Colon (tissue), 2 donors: ENCODE data around the gene PEAR1.

Source experiments
- FAIRE-seq: peaks from 2 replicates; lab custom pipeline; 2012; peaks lifted over from hg19 to GRCh38; lab: Jason Lieb, UNC
- donor health status: control.
- donor health status: control.

PEAR1 gene, protein sequence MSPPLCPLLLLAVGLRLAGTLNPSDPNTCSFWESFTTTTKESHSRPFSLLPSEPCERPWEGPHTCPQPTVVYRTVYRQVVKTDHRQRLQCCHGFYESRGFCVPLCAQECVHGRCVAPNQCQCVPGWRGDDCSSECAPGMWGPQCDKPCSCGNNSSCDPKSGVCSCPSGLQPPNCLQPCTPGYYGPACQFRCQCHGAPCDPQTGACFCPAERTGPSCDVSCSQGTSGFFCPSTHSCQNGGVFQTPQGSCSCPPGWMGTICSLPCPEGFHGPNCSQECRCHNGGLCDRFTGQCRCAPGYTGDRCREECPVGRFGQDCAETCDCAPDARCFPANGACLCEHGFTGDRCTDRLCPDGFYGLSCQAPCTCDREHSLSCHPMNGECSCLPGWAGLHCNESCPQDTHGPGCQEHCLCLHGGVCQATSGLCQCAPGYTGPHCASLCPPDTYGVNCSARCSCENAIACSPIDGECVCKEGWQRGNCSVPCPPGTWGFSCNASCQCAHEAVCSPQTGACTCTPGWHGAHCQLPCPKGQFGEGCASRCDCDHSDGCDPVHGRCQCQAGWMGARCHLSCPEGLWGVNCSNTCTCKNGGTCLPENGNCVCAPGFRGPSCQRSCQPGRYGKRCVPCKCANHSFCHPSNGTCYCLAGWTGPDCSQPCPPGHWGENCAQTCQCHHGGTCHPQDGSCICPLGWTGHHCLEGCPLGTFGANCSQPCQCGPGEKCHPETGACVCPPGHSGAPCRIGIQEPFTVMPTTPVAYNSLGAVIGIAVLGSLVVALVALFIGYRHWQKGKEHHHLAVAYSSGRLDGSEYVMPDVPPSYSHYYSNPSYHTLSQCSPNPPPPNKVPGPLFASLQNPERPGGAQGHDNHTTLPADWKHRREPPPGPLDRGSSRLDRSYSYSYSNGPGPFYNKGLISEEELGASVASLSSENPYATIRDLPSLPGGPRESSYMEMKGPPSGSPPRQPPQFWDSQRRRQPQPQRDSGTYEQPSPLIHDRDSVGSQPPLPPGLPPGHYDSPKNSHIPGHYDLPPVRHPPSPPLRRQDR

GRCh38 chr1:156893048-156893953 is at the start of gene PEAR1:
TSS of gene PEAR1 (plus strand) at chr1:156893718. CDS start at chr1:156903927, 10,209 bp downstream.
- no peak for FAIRE-seq

- FAIRE-seq, result no peak
Measured at GRCh38 chr1:156844102-156844501, 49.4 kb upstream of the PEAR1 start.

- FAIRE-seq, result no peak
Measured at GRCh38 chr1:156844638-156845037, 48.9 kb upstream of the PEAR1 start.

DNA sequence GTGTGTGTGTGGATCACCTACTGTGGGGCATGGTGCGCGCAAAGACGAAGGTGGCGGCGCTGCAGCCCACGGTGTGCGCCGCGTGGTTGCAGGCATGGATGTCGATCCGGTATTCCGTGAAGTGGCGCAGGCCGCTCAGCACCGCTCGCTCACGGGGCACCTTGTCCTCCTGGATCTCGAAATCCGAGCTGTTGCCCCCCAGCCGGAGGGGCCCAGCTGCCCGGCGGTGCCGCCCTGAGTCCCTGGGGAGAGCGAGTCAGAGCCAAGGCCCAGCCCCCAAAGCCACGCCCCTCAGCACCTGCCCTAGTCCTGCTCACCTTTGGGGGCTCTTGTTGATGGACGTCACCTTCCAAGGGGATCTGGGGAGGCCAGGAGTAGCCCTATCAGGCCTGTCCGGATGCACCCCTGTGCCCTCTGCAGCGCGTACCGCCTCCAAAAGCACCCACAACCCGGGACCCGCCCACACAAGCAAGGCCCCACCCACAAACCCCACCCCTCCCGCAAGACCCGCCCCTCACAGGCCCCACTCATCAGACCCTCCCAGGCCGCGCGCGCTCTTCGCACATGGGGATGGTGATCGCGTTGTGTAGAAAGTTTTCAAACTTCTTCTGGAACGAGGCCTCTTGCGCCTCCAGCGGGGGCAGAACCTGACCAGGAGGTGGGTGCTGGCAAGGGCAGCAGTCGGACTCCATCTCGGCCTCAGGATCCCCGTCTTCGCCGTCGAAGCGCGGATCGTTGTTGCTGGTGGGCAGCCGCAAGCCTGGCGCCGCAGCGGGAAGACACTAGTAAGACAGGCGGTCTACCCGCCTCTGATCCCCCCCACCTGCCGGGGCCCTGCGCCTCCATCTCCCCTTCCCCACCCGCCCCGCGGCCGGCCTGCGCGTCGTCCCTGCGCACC is 48.2 kb upstream of the PEAR1 start:
- no peak for FAIRE-seq

DNA sequence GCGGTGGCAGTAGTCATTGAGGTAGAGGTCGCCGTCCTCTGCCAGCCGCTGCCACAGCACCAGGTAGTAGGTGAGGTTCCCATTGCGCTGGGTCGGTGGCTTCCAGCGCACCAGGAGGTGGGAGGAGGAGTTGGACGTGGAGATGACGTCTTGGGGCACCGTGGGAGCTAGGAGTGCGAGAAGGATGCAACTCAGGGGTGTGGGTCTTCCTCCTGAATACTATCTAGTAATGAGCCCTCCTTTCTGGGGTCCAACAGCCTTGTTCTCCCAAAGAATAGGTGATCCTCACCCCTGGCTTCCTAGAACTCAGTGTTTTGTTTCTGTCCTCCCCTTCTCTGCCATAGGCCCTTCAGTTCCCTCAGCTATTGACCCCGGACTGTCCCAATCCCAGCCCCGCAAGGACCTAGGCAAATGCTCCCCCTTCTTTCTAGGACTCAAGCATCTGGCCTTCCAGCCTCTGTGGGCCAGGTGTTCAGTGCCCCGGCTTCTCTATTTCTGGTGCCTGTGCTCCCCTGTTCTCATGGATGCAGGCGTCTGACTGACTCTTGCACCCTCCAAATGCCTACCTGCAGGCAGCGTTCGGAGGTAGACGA is 47.5 kb upstream of the PEAR1 start:
- no peak for FAIRE-seq

GRCh38 chr1:156846643-156847042 is 46.9 kb upstream of the PEAR1 start:
- no peak for FAIRE-seq

- no peak for FAIRE-seq
Measured at GRCh38 chr1:156847591-156848460, 45.7 kb upstream of the PEAR1 start.

- FAIRE-seq, result no peak
Measured at GRCh38 chr1:156848461-156849150, 44.9 kb upstream of the PEAR1 start.

GRCh38 chr1:156849151-156849496 is 44.4 kb upstream of the PEAR1 start:
- FAIRE-seq, result no peak

DNA sequence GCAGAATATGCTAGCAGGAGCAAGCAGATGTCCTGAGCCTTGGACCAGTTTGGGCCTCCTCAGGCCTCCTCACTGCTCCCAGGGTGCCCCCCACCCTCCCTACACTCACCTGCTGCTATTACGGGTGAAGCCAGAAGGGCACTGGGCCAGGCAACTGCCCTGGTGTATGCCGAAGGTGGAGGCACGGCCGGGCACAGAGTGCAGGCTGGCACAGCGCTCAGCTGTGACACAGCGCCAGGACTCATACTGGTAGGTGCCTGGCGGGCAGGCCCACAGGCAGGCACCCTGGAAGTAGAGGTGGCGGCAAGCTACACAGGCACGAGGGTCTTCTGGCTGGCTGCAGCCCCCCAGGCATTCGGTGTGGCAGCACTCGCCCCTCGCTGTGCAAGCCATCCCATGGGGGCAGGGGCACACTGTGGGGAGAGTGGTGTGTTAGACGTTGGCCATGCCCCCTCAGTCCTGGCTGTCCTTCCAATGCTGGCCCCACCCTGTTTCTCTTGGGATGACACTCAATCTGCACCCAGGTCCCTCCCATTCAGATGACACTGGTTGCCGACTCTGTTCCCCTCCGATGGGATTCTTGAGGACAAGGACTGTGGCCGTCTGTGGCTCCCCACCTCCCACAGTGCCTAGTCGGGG is 41.6 kb upstream of the PEAR1 start:
- FAIRE-seq, result no peak

- no peak for FAIRE-seq
Measured at GRCh38 chr1:156852418-156852874, 41.1 kb upstream of the PEAR1 start.

GRCh38 chr1:156853761-156854160 is 39.8 kb upstream of the PEAR1 start:
- FAIRE-seq, result no peak

DNA sequence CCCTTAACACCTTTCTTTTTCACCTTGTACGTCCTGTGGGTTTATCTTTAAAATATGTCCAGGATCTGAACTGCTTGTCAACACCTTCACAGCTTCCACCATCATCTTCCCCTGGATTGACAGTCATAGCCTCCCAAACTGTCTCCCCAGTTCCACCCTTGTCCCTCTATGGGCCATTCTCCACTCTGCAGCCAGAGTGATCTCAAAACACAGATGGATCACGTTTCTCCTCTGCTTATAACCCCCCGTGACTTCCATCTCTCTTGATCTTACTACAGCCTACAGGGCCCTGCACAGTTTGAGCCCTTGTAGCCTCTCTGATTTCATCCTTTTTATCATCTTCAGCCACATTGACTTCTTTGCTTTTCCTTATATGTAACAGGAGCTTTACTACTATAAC is 38.9 kb upstream of the PEAR1 start:
- no peak for FAIRE-seq

DNA sequence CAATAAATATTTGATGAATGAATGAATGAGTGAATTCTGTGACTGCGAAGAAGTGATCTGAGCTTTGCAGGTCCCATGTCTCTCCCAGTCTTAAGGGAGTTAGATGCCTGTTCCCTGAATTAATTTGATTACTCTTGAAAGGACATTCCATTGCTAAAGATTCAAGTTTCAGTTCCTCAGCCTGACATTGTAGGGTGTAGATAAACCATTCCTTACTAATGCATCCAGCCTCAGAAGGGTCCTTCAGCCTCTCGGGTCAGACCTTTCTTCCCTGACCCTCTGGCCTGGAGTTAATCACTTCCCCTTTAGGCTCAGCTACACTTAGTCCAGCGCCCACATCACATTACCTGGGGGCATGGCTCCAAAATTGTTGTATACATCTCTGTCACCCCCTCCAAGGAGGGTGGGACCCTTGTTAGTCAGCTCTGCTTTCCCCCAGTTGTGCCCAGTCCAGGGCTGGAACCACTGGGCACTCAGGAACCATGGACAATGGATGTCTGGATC is 37.2 kb upstream of the PEAR1 start:
- FAIRE-seq, result no peak

DNA sequence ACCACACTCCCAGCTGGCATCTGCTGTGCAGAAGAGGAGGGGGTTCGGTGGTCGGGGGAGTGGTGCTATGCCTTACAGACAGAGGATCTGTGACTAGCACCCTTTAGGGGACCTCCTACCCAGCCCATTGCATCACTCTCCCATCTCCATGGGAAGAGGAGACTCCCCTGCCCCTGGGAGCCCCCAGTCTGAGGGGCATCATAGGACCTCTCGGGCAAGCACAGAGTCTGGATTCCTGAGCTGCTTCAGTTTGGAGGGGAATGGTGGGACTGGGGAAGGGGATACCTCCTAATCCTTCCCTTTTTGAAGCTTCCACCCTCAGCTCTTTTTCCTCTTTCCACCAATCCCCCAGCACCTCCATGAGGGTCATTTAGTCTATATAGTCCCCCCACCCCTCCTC is 36.0 kb upstream of the PEAR1 start:
- FAIRE-seq, result no peak

DNA sequence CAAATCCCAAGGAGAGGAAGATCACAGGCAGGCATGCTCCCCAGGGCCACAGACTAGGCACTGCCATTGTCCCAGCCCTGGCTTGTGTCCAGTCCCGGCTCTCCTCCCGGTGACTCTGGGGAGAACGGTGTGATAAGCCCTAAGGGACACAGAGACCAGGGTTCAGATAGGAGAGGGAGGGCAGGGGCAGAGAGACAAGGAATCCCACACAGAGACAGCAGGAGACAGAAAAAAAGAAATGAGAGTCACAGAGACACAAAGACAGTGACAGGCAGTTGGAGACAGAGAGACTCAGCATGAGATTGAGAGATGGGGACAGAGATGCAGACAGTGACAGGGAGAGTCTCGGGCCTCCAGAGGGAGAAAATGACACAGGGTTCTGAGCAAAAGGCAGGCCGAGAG is 35.0 kb upstream of the PEAR1 start:
- no peak for FAIRE-seq

DNA sequence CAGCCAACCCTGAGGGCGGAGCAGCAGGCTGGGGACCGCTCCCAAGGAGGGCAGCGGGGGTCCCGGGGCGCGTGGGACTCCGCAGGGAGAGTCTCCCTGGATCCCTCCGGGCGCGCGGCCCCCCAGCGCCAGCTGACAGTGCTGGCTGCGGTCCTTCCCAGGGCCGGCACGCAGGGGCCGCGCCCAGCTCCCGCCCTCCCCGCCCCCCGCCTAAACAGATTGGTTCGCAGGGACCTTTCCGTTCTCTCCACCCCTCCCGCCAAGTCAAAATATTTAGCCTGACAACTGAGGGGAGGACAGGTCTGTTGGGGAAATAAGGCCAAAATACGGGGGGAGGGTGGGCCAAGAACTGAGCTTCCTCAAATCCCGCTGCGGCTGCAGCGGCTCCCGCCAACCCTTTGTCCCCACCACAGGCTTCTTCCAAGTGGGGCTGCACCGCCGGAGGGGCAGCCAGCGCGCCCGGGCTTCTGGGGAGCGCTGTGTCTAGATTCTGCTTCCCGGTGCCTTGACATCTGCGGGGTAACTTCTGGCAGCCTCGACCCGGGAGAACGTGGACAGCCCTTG is 34.5 kb upstream of the PEAR1 start, which contains the start of gene INSRR:
Gene INSRR (minus strand): TSS at position 159 of the 564 bp plus-strand sequence. CDS start 496 bp downstream, outside the sequence.
- FAIRE-seq, result no peak
